Prostate gland (tissue), 2 donors: ENCODE measurements around the gene GFPT2.

Source experiments
- CTCF ChIP-seq, 4 experiments: fragments of 200-600 bp in 2 of 4; fragments of 450-650 bp in 2 of 4; sonication (generic) in 2 of 4; IDR thresholded peaks; 1 replicate in 3 of 4; 2 replicates in 1 of 4; pipeline ENCODE4 v1.5.1; 2016 to 2019; ENCODE audit warnings: antibody characterized with exemption in 4 of 4, mild to moderate bottlenecking in 2 of 4, moderate library complexity in 2 of 4
- POLR2A ChIP-seq: fragments of 450-650 bp; IDR thresholded peaks from one replicate; pipeline ENCODE4 v1.6.1; 2016; ENCODE audit warnings: antibody characterized with exemption, mild to moderate bottlenecking
- POLR2AphosphoS5 ChIP-seq: sonication (generic); formaldehyde crosslinking; IDR thresholded peaks from one replicate; pipeline ENCODE4 v1.6.1; 2017; ENCODE audit warnings: antibody characterized with exemption

- TF ChIP-seq POLR2A (no peak), CTCF (IDR thresholded peaks at IDR 0.05) (no peak), POLR2AphosphoS5 (no peak)
Observed at GRCh38 chr5:180380441-180380840, 27.3 kb upstream of the GFPT2 start.
